HEK293T (cell line): ENCODE measurements around the gene CEP170B.
"Not testable (repeated sequence)": the region's sequence is repeated elsewhere in the genome, so short reads cannot be mapped to it uniquely, and the experiment has no call there.

Experiments used
- CTCF ChIA-PET: fragments of 350-600 bp; formaldehyde crosslinking; extraction: SDS; loops from one replicate; lab custom pipeline; 2021; ENCODE audit warnings: antibody characterized with exemption, inconsistent platforms; lab: Yijun Ruan, JAX
- POLR2A ChIA-PET: fragments of 350-600 bp; formaldehyde crosslinking; extraction: SDS; loops from one replicate; lab custom pipeline; 2020; ENCODE audit warnings: antibody characterized with exemption, inconsistent platforms; lab: Yijun Ruan, JAX
- DNase-seq: peaks from one replicate; pipeline ENCODE4 v3.0.0; 2012; ENCODE audit warnings: mixed read lengths; ENCODE audit errors: extremely low spot score
- ARNT ChIP-seq: fragments of 450-650 bp; IDR thresholded peaks from 2 replicates; pipeline ENCODE4 v1.6.1; 2017; ENCODE audit warnings: mild to moderate bottlenecking
- BHLHE40 ChIP-seq: fragments of 450-650 bp; IDR thresholded peaks from 2 replicates; pipeline ENCODE4 v1.6.1; 2016; ENCODE audit warnings: mild to moderate bottlenecking, moderate library complexity, borderline replicate concordance
- CTBP1 ChIP-seq: fragments of 450-650 bp; IDR thresholded peaks from 2 replicates; pipeline ENCODE4 v1.6.1; 2016; ENCODE audit warnings: borderline replicate concordance
- ELF4 ChIP-seq: fragments of 450-650 bp; IDR thresholded peaks from 2 replicates; pipeline ENCODE4 v1.6.1; 2017; ENCODE audit warnings: antibody characterized with exemption
- FOXA1 ChIP-seq: fragments of 450-650 bp; IDR thresholded peaks from 2 replicates; pipeline ENCODE4 v1.6.1; 2016; ENCODE audit warnings: mild to moderate bottlenecking
- FOXK2 ChIP-seq: fragments of 450-650 bp; IDR thresholded peaks from 2 replicates; pipeline ENCODE4 v1.6.1; 2016; ENCODE audit warnings: mild to moderate bottlenecking
- FOXM1 ChIP-seq: fragments of 450-650 bp; IDR thresholded peaks from 2 replicates; pipeline ENCODE4 v1.6.1; 2017; ENCODE audit warnings: mild to moderate bottlenecking, borderline replicate concordance
- HDGF ChIP-seq: fragments of 450-650 bp; IDR thresholded peaks from 2 replicates; pipeline ENCODE4 v1.6.1; 2017; ENCODE audit warnings: antibody characterized with exemption, borderline replicate concordance
- L3MBTL2 ChIP-seq: fragments of 450-650 bp; conservative IDR thresholded peaks from 2 replicates; pipeline ENCODE4 v1.6.1; 2016; ENCODE audit warnings: mild to moderate bottlenecking
- LEF1 ChIP-seq: fragments of 450-650 bp; IDR thresholded peaks from 2 replicates; pipeline ENCODE4 v1.6.1; 2017; ENCODE audit warnings: mild to moderate bottlenecking, borderline replicate concordance
- NFRKB ChIP-seq: fragments of 450-650 bp; IDR thresholded peaks from 2 replicates; pipeline ENCODE4 v1.6.1; 2016; ENCODE audit warnings: mild to moderate bottlenecking, moderate library complexity
- SP1 ChIP-seq: fragments of 450-650 bp; IDR thresholded peaks from 2 replicates; pipeline ENCODE4 v1.6.1; 2017
- SUZ12 ChIP-seq: fragments of 450-650 bp; IDR thresholded peaks from 2 replicates; pipeline ENCODE4 v1.6.1; 2016; ENCODE audit warnings: mild to moderate bottlenecking
- TARDBP ChIP-seq: fragments of 450-650 bp; IDR thresholded peaks from 2 replicates; pipeline ENCODE4 v1.6.1; 2016
- ZNF384 ChIP-seq: fragments of 450-650 bp; IDR thresholded peaks from 2 replicates; pipeline ENCODE4 v1.6.1; 2016
- TF ChIP-seq, protein P1 (sequence below): fragments of 450-650 bp; IDR thresholded peaks from 2 replicates; pipeline ENCODE4 v1.6.1; 2016

CEP170B gene

DNA sequence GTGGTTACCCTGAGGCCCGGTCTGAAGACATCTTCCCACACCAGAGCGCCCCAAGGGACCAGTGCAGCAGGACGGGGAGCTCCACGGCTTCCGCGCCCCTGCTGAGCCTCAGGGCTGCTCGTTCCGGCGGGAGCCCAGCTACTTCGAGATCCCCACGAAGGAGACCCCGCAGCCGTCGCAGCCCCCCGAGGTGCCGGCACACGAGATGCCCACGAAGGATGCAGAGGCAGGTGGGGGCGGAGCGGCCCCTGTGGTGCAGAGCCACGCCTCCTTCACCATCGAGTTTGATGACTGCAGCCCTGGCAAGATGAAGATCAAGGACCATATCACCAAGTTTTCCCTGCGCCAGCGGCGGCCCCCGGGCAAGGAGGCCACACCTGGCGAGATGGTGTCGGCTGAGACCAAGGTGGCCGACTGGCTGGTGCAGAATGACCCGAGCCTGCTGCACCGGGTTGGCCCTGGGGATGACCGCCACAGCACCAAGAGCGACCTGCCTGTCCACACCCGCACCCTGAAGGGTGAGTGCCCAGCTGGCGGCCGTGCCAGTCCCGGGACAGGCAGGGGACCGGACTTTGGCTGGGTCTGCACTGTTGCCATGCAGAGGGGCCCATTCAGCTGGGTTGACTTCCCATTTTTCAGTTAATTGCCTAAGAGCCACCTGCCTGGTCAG, 18.1 kb downstream of the CEP170B start:
- TF ChIP-seq NFRKB (no peak), LEF1 (no peak), TARDBP (no peak), ELF4 (no peak), ZNF384 (no peak), BHLHE40 (no peak), L3MBTL2 (no peak), FOXK2 (no peak), FOXM1 (no peak), SUZ12 (no peak), FOXA1 (no peak), HDGF (no peak), ARNT (no peak), SP1 (no peak), CTBP1 (no peak)
- TF ChIP-seq, protein P1, sequence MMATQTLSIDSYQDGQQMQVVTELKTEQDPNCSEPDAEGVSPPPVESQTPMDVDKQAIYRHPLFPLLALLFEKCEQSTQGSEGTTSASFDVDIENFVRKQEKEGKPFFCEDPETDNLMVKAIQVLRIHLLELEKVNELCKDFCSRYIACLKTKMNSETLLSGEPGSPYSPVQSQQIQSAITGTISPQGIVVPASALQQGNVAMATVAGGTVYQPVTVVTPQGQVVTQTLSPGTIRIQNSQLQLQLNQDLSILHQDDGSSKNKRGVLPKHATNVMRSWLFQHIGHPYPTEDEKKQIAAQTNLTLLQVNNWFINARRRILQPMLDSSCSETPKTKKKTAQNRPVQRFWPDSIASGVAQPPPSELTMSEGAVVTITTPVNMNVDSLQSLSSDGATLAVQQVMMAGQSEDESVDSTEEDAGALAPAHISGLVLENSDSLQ, result no peak
- ChIA-PET POLR2A (no interaction called here), CTCF (interaction anchor here (1.0 kb wide), 1 partner anchor 13 kb away, joined by 4 read pairs; no protein-coding TSS in a partner anchor)
- DNase-seq, result no peak

DNA sequence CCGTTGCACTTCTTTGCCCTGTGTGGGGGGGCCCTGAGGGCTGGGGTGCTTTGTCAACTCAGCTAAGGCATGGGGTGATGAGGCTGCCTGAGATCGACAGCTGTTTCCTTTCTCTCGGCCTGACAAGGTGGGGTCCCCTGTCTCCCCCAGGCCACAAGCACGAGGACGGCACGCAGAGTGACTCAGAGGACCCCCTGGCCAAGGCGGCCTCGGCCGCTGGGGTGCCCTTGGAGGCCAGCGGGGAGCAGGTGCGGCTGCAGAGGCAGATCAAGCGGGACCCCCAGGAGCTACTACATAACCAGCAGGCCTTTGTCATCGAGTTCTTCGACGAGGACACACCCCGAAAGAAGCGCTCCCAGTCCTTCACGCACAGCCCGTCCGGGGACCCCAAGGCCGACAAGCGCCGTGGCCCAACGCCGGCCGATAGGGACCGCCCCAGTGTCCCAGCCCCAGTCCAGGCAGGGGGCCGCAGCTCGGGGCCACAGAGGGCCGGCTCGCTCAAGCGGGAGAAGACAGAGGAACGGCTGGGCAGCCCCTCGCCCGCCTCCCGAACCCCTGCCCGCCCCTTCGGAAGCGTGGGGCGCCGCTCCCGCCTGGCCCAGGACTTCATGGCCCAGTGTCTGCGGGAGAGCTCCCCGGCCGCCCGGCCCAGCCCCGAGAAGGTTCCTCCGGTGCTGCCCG, 18.8 kb downstream of the CEP170B start:
- ChIA-PET POLR2A (no interaction called here), CTCF (interaction anchor here (1.0 kb wide), 1 partner anchor 13 kb away, joined by 4 read pairs; no protein-coding TSS in a partner anchor)
- no peak for TF ChIP-seq SUZ12
- no peak for TF ChIP-seq NFRKB
- no peak for TF ChIP-seq L3MBTL2
- no peak for TF ChIP-seq ARNT
- TF ChIP-seq SP1, result no peak
- TF ChIP-seq ZNF384, result no peak
- no peak for TF ChIP-seq HDGF
- TF ChIP-seq, protein P1, result no peak
- no peak for TF ChIP-seq BHLHE40
- no peak for TF ChIP-seq FOXM1
- no peak for TF ChIP-seq LEF1
- TF ChIP-seq ELF4, result no peak
- no peak for TF ChIP-seq FOXK2
- no peak for DNase-seq

DNA sequence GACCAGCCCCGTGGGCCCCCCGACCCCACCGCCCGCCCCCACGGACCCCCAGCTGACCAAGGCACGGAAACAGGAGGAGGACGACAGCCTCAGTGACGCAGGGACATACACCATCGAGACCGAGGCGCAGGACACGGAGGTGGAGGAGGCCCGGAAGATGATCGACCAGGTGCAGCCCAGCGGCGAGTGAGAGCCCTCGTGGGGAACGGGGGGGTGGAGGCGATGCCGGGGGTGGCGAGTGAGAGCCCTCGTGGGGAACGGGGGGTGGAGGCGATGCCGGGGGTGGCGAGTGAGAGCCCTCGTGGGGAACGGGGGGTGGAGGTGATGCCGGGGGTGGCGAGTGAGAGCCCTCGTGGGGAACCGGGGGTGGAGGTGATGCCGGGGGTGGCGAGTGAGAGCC, 19.3 kb downstream of the CEP170B start:
- DNase-seq, POLR2A ChIA-PET, CTCF ChIA-PET: not testable (repeated sequence)

DNA sequence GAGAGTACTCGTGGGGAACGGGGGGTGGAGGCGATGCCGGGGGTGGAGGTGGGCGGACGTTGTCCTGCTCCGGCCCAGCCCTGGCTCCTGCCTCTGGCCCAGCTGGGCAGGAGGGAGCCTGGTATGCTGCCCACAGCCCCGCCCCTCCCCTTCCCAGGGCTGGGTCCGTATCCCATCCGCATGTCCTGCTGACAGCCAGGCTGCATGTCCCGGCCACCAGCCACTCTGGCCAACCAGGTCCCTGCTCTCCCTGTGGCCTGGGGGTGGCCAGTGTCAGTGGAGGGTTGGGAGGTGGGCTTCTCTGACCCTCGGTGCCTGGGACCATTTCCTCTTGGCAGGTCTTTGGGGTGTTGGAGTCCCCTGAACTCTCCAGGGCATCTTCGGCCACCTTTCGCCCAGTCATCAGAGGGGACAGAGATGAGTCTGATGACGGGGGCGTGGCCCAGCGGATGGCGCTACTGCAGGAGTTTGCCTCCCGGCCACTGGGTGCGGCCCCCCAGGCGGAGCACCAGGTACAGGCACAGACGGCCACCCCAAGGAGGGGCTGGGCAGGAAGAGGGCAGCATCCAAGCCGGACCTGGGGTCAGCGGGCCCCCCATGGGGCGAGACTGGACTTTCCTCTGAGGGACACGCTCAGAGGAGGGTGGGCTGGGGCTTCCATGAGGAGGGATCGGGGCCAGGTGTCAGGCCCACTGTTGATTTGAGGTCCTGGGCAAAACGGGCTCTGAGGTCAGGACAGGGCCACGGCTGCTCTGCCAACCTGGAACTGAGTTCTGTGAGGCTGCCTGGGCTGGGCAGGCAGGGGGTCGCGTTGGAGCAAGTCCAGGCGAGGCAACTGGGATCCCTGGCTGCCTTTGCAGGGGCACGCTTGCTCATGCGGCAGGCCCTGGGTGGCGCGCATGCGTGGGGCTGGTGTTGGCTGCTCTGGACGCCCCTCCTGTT, 20.2 kb downstream of the CEP170B start:
- ChIA-PET CTCF (no interaction called here), POLR2A (no interaction called here)
- no peak for DNase-seq
- TF ChIP-seq NFRKB, result no peak

- POLR2A ChIA-PET, result no interaction called here
- TF ChIP-seq FOXA1 (no peak), SP1 (no peak), TARDBP (no peak), ARNT (no peak), LEF1 (no peak), ELF4 (no peak), SUZ12 (no peak), NFRKB (no peak), ZNF384 (no peak), FOXK2 (no peak), HDGF (no peak), BHLHE40 (no peak), FOXM1 (no peak), L3MBTL2 (no peak), CTBP1 (no peak)
- TF ChIP-seq, protein P1, result no peak
- no peak for DNase-seq
- CTCF ChIA-PET, result no interaction called here
Observed at GRCh38 chr14:104885973-104886689, 21.1 kb downstream of the CEP170B start.
